Heart right ventricle (tissue), 16 donors: ENCODE results near the gene PRPF38A. TPM values are rescaled to one million over a fixed set of nuclear protein-coding genes. Genes with fewer than 3 reads are reported as not detected.

ENCODE experiments used
- ATAC-seq, 8 donors: fragments of 200-7000 bp; cut with Tn5 transposase; one replicate each; pipeline ENCODE4 v1.9.1; 2020; ENCODE audit warnings: mild to moderate bottlenecking in 8 of 8, moderate library complexity in 8 of 8, moderate number of reproducible peaks in 1 of 8
- DNase-seq, 2 donors: peaks; one replicate each; pipeline ENCODE4 v3.0.0-alpha.2; 2020
- H3K27ac ChIP-seq, 10 donors: fragments of 200-600 bp; sonication (generic) in 2 of 10; one replicate each; pipeline versions ENCODE4 v1.5.0 to v1.8.0; 2020 to 2022; ENCODE audit warnings: mild to moderate bottlenecking in 3 of 10
- H3K27me3 ChIP-seq, 7 donors: fragments of 200-600 bp; one replicate each; pipeline ENCODE4 v1.8.0; 2021 to 2022; ENCODE audit warnings: mild to moderate bottlenecking in 2 of 7
- H3K36me3 ChIP-seq, 9 donors: fragments of 200-600 bp; sonication (generic) in 1 of 9; one replicate each; pipeline versions ENCODE4 v1.5.0 to v1.8.0; 2020 to 2022; ENCODE audit warnings: mild to moderate bottlenecking in 2 of 9
- H3K4me1 ChIP-seq, 9 donors: fragments of 200-600 bp; sonication (generic) in 1 of 9; one replicate each; pipeline versions ENCODE4 v1.5.0 to v1.8.0; 2020 to 2022; ENCODE audit warnings: mild to moderate bottlenecking in 4 of 9
- H3K4me3 ChIP-seq, 10 donors: fragments of 200-600 bp; sonication (generic) in 2 of 10; one replicate each; pipeline versions ENCODE4 v1.5.0 to v1.8.0; 2020 to 2022; ENCODE audit warnings: mild to moderate bottlenecking in 7 of 10, moderate library complexity in 2 of 10
- H3K9me3 ChIP-seq, 11 donors: fragments of 200-600 bp in 10 of 11; sonication (generic) in 2 of 11; one replicate each; pipeline versions ENCODE4 v1.5.0 to v1.8.0; 2013 to 2022; ENCODE audit warnings: mild to moderate bottlenecking in 2 of 11, control low read depth in 1 of 11, moderate library complexity in 1 of 11
- CTCF ChIP-seq, 9 donors: fragments of 200-600 bp; sonication (generic) in 2 of 9; IDR thresholded peaks; one replicate each; pipeline versions ENCODE4 v1.5.0 to v1.8.0; 2021 to 2022; ENCODE audit warnings: antibody characterized with exemption in 9 of 9, mild to moderate bottlenecking in 5 of 9, moderate library complexity in 1 of 9
- WGBS, 2 donors: extraction: QIAGEN DNeasy Blood & Tissue Kit; methylation state at CpG; one replicate each; pipeline ENCODE4 v1.1.7; 2013; ENCODE audit warnings: inconsistent platforms in 1 of 2; 5-methylcytosine and 5-hydroxymethylcytosine counted together
- intact Hi-C, 10 donors: fragments of 100-400 bp; cut with DNase I; formaldehyde crosslinking; loops; one replicate each; pipeline versions ENCODE4 v1.11.1 to v1.14.2; 2022
- polyA plus RNA-seq, 2 donors: library from polyadenylated mRNA; stranded (reverse); fragments of 200-250 nt; gene quantifications; one replicate each; pipeline ENCODE4 v1.2.3, GENCODE V29; 2013
- total RNA-seq, 10 donors: library from RNA; stranded (reverse); fragmentation: NEBNext Ultra II Directional in 3 of 10; extraction: Animal tissue kit (Norgen Biotek cat#: 25700) in 3 of 10; gene quantifications; one replicate each; pipeline versions ENCODE4 v1.2.1 to v1.2.4, GENCODE V29; 2021 to 2023
- donor health status: Arrhythmogenic right ventricular cardiomyopathy.
- donor health status: ischemic (EF 13 %, LVEDD 7.1; RV severe dilation, severe dysfunction).
- donor health status: healthy with polysubstance abuse.
- donor health status: DM: no; HTN: yes; CAD: no.
- donor health status: DM: no; HTN: no; CAD: no.
- donor health status: ischemic (EF 25% LVEDD 6.9; RV normal size, moderate dysfunction).
- donor health status: ischemic (EF 25% LVEDD 5.7; RV mildly dilated, moderate dysfunction).
- donor health status: healthy.
- donor health status: DM: yes; HTN: yes; CAD: no.
- donor health status: Ischemic cardiomyopathy.
- donor health status: ischemic (EF 35%, LVEDD 5.7; RV mildly dilated, moderate dysfunction).
- donor health status: nonischemic (EF 11% LVEDD 7.7; RV severe dilation, severe dysfunction).
- donor health status: DM: yes; HTN: yes; CAD: no.
- donor health status: PGD.
- donor health status: ischemic (EF 29% LVEDD 5.4; RV normal size, mild dysfunction).
- donor health status: nonischemic (EF 23%, LVEDD 6.1; RV moderate dilation, normal function).

The PRPF38A gene
- total and polyA plus RNA-seq, 12 donors: 6.4 to 20.8 (median 18.1) TPM

GRCh38 chr1:52413410-52413989, 9.1 kb downstream of the PRPF38A start:
- intact Hi-C loops: loop anchor here in 1 of 10 donors (10.0 kb wide), 1 partner anchor 271 kb away; no protein-coding TSS in a partner anchor
- no peak overlapping the region for H3K4me3 ChIP-seq
- H3K9me3 ChIP-seq: no peaks in the 10 kb centered on the region
- H3K27me3 ChIP-seq: no peaks in the 10 kb centered on the region
- no peaks in the 10 kb centered on the region for H3K4me1 ChIP-seq
- no peak overlapping the region for H3K27ac ChIP-seq
- no peak for TF ChIP-seq CTCF (IDR thresholded peaks at IDR 0.05)
- 95 to 97% methylated on average over 10 of the region's 10 CpGs for WGBS, 2 donors
- ATAC-seq: no peak
- peaks cover 4 to 100% (median 91%) of the 10 kb centered on the region in 9 donors for H3K36me3 ChIP-seq
- DNase-seq: no peak

GRCh38 chr1:52414942-52415341, 10.5 kb downstream of the PRPF38A start:
- intact Hi-C loops: loop anchor here in 1 of 10 donors (10.0 kb wide), 1 partner anchor 270 kb away; no protein-coding TSS in a partner anchor
- H3K36me3 ChIP-seq: peaks cover 4 to 100% (median 79%) of the 10 kb centered on the region in 9 donors

GRCh38 chr1:52416811-52417210, 12.4 kb downstream of the PRPF38A start:
- H3K36me3 ChIP-seq: peaks cover 4 to 100% (median 61%) of the 10 kb centered on the region in 9 donors
- WGBS, 2 donors: 77 to 79% methylated on average over 2 of the region's 2 CpGs

More at GRCh38 chr1:52414942-52415341, 10.5 kb downstream of the PRPF38A start:
- ATAC-seq (no peak), DNase-seq (no peak)
- Histone ChIP-seq H3K4me3 (no peak overlapping the region), H3K27me3 (no peaks in the 10 kb centered on the region), H3K27ac (no peak overlapping the region), H3K9me3 (no peaks in the 10 kb centered on the region), H3K4me1 (no peaks in the 10 kb centered on the region)
- no peak for TF ChIP-seq CTCF (IDR thresholded peaks at IDR 0.05)

GRCh38 chr1:52420713-52421112, 16.3 kb downstream of the PRPF38A start:
- intact Hi-C loops: no loop called here
- 97% methylated on average over 1 of the region's 1 CpG for WGBS, 2 donors
- ATAC-seq: no peak

More at GRCh38 chr1:52416811-52417210, 12.4 kb downstream of the PRPF38A start:
- Histone ChIP-seq H3K27ac (no peak overlapping the region), H3K4me1 (no peaks in the 10 kb centered on the region), H3K9me3 (no peaks in the 10 kb centered on the region), H3K4me3 (no peak overlapping the region), H3K27me3 (no peaks in the 10 kb centered on the region)
- no peak for DNase-seq
- no peak for ATAC-seq
- no peak for TF ChIP-seq CTCF (IDR thresholded peaks at IDR 0.05)
- intact Hi-C loops: loop anchor here in 1 of 10 donors (10.0 kb wide), 1 partner anchor 268 kb away; no protein-coding TSS in a partner anchor

More at GRCh38 chr1:52420713-52421112, 16.3 kb downstream of the PRPF38A start:
- Histone ChIP-seq H3K4me1 (peaks cover 0 to 24% (median 10%) of the 10 kb centered on the region in 9 donors), H3K9me3 (no peaks in the 10 kb centered on the region), H3K27me3 (no peaks in the 10 kb centered on the region), H3K4me3 (no peak overlapping the region), H3K36me3 (peaks cover 0 to 99% (median 26%) of the 10 kb centered on the region in 9 donors), H3K27ac (no peak overlapping the region)
- no peak for TF ChIP-seq CTCF (IDR thresholded peaks at IDR 0.05)
- DNase-seq: no peak
